ENCODE results near the gene CEP55.

DNA sequence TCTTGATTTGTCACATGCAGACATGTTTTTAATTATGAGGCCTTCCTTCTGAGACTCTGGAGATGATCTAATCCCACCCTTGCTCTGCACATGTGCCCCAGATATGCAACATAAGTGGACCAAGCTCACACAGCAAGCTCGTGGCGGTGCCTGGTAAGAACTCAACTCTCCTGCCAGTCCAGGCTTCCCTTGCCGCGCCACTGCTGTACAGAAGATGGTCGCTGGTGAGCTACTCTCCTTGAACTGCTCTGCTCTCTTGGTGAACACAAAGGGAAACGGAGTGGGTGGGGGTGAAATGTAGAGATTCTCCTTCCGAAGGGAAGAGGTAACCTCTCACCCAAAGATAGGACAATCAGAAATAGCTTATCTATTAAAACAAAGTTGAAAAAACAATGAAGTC, 39.9 kb upstream of the CEP55 start:
- TF ChIP-seq, protein P1, sequence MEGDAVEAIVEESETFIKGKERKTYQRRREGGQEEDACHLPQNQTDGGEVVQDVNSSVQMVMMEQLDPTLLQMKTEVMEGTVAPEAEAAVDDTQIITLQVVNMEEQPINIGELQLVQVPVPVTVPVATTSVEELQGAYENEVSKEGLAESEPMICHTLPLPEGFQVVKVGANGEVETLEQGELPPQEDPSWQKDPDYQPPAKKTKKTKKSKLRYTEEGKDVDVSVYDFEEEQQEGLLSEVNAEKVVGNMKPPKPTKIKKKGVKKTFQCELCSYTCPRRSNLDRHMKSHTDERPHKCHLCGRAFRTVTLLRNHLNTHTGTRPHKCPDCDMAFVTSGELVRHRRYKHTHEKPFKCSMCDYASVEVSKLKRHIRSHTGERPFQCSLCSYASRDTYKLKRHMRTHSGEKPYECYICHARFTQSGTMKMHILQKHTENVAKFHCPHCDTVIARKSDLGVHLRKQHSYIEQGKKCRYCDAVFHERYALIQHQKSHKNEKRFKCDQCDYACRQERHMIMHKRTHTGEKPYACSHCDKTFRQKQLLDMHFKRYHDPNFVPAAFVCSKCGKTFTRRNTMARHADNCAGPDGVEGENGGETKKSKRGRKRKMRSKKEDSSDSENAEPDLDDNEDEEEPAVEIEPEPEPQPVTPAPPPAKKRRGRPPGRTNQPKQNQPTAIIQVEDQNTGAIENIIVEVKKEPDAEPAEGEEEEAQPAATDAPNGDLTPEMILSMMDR (IDR thresholded peaks at IDR 0.05) = no peak
- TF ChIP-seq POLR2A (IDR thresholded peaks at IDR 0.05) = no peak
